Measurements from ENCODE around the gene COMMD7.

The COMMD7 gene

GRCh38 chr20:32764005-32764960 lies 21.0 kb upstream of the COMMD7 start:
- Histone ChIP-seq H3K36me3 (ENCODE audit: control insufficient read depth, insufficient read depth, low read length) (peaks cover 11% of the 10 kb centered on the region), H3K9me3 (ENCODE audit: control insufficient read depth, low read length) (no peaks in the 10 kb centered on the region), H3K27ac (ENCODE audit: low read depth, low read length, severe bottlenecking) (peak overlapping the region; percentile 59), H3K4me3 (ENCODE audit: extremely low read depth, insufficient read depth, low read length, poor library complexity, severe bottlenecking) (peak overlapping the region; percentile 79), H3K4me1 (ENCODE audit: control insufficient read depth, insufficient read depth, low read length, poor library complexity, severe bottlenecking) (peaks cover 21% of the 10 kb centered on the region)
- WGBS, 2 experiments (ENCODE audit: insufficient coverage in 2 of 2): 0% methylated on average over 3 to 9 of the region's 17 CpGs

GRCh38 chr20:32763202-32764004 lies 20.1 kb upstream of the COMMD7 start:
- H3K9me3 ChIP-seq (ENCODE audit: control insufficient read depth, low read length): no peaks in the 10 kb centered on the region
- H3K36me3 ChIP-seq (ENCODE audit: control insufficient read depth, insufficient read depth, low read length): peaks cover 11% of the 10 kb centered on the region
- H3K4me1 ChIP-seq (ENCODE audit: control insufficient read depth, insufficient read depth, low read length, poor library complexity, severe bottlenecking): peaks cover 21% of the 10 kb centered on the region
- peak overlapping the region; percentile 79 for H3K4me3 ChIP-seq (ENCODE audit: extremely low read depth, insufficient read depth, low read length, poor library complexity, severe bottlenecking)
- 1% methylated on average over 23 to 24 of the region's 40 CpGs for WGBS, 2 experiments (ENCODE audit: insufficient coverage in 2 of 2)
- no peak overlapping the region for H3K27ac ChIP-seq (ENCODE audit: low read depth, low read length, severe bottlenecking)

GRCh38 chr20:32762754-32763201 lies 19.5 kb upstream of the COMMD7 start:
- peaks cover 10% of the 10 kb centered on the region for H3K36me3 ChIP-seq (ENCODE audit: control insufficient read depth, insufficient read depth, low read length)
- H3K4me3 ChIP-seq (ENCODE audit: extremely low read depth, insufficient read depth, low read length, poor library complexity, severe bottlenecking): peak overlapping the region; percentile 79
- no peaks in the 10 kb centered on the region for H3K9me3 ChIP-seq (ENCODE audit: control insufficient read depth, low read length)
- peaks cover 21% of the 10 kb centered on the region for H3K4me1 ChIP-seq (ENCODE audit: control insufficient read depth, insufficient read depth, low read length, poor library complexity, severe bottlenecking)
- 0 to 1% methylated on average over 23 to 28 of the region's 30 CpGs for WGBS, 2 experiments (ENCODE audit: insufficient coverage in 2 of 2)
- H3K27ac ChIP-seq (ENCODE audit: low read depth, low read length, severe bottlenecking): no peak overlapping the region

- Histone ChIP-seq H3K36me3 (ENCODE audit: control insufficient read depth, insufficient read depth, low read length) (peaks cover 3% of the 10 kb centered on the region), H3K9me3 (ENCODE audit: control insufficient read depth, low read length) (no peaks in the 10 kb centered on the region), H3K27ac (ENCODE audit: low read depth, low read length, severe bottlenecking) (peak within 1 kb of the TSS; percentile 66), H3K4me3 (ENCODE audit: extremely low read depth, insufficient read depth, low read length, poor library complexity, severe bottlenecking) (peak within 1 kb of the TSS; percentile 79), H3K4me1 (ENCODE audit: control insufficient read depth, insufficient read depth, low read length, poor library complexity, severe bottlenecking) (peaks cover 21% of the 10 kb centered on the region)
- 0 to 1% methylated on average over 52 to 67 of the region's 92 CpGs for WGBS, 2 experiments (ENCODE audit: insufficient coverage in 2 of 2)
Measured at GRCh38 chr20:32761831-32762753, 18.8 kb upstream of the COMMD7 start, which contains the start of gene DNMT3B. Gene DNMT3B (plus strand): TSS chr20:32762385. CDS start chr20:32780324, 17,939 bp downstream.

GRCh38 chr20:32761417-32761830 lies 18.2 kb upstream of the COMMD7 start:
- no peaks in the 10 kb centered on the region for H3K36me3 ChIP-seq (ENCODE audit: control insufficient read depth, insufficient read depth, low read length)
- H3K4me3 ChIP-seq (ENCODE audit: extremely low read depth, insufficient read depth, low read length, poor library complexity, severe bottlenecking): no peak overlapping the region
- 54 to 59% methylated on average over 3 to 4 of the region's 6 CpGs for WGBS, 2 experiments (ENCODE audit: insufficient coverage in 2 of 2)
- peak overlapping the region; percentile 66 for H3K27ac ChIP-seq (ENCODE audit: low read depth, low read length, severe bottlenecking)
- no peaks in the 10 kb centered on the region for H3K9me3 ChIP-seq (ENCODE audit: control insufficient read depth, low read length)
- H3K4me1 ChIP-seq (ENCODE audit: control insufficient read depth, insufficient read depth, low read length, poor library complexity, severe bottlenecking): peaks cover 21% of the 10 kb centered on the region

DNA sequence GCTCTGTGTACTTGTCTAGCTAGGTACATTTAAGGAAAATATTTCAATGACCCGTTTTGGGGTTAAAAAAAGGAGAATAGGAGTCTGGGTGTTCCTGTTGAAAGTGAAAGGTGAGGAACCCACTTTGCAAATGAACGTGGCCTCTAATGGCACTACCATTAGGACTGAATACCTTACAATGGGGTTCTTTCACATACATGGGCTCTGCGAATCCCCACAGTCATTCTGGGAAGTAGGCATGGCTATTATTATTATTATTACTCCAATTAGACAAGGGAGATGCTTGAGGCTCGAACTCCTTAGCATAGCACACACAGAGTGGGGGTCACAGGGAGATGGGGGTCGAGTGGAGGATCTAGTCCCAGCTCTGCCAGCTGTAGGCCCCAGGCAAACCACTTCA lies 12.9 kb upstream of the COMMD7 start:
- Histone ChIP-seq H3K4me1 (ENCODE audit: control insufficient read depth, insufficient read depth, low read length, poor library complexity, severe bottlenecking) (peaks cover 8% of the 10 kb centered on the region), H3K4me3 (ENCODE audit: extremely low read depth, insufficient read depth, low read length, poor library complexity, severe bottlenecking) (no peak overlapping the region), H3K27ac (ENCODE audit: low read depth, low read length, severe bottlenecking) (no peak overlapping the region), H3K36me3 (ENCODE audit: control insufficient read depth, insufficient read depth, low read length) (no peaks in the 10 kb centered on the region), H3K9me3 (ENCODE audit: control insufficient read depth, low read length) (no peaks in the 10 kb centered on the region)
- 43 to 79% methylated on average over 1 to 2 of the region's 5 CpGs for WGBS, 2 experiments (ENCODE audit: insufficient coverage in 2 of 2)

DNA sequence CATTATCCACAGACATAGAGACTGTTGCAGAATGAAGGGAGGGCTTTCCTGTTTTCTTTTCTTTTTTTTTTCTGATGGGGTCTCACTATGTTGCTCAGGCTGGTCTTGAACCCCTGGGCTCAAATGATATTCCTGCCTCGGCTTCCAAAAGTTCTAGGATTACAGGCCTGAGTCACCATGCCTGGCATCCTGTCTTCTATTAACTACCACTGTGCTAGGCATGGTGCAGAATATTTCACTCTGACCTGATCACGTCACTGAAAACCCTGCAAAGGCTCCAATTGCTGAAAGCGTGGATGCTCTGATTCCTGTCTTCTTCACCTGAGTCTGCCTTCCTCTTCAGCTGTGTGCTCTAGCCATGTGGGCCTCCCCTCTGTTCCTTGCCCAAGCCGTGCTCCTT lies 10.5 kb upstream of the COMMD7 start:
- no peak overlapping the region for H3K27ac ChIP-seq (ENCODE audit: low read depth, low read length, severe bottlenecking)
- H3K4me3 ChIP-seq (ENCODE audit: extremely low read depth, insufficient read depth, low read length, poor library complexity, severe bottlenecking): no peak overlapping the region
- H3K36me3 ChIP-seq (ENCODE audit: control insufficient read depth, insufficient read depth, low read length): no peaks in the 10 kb centered on the region
- 86 to 96% methylated on average over 4 of the region's 4 CpGs for WGBS, 2 experiments (ENCODE audit: insufficient coverage in 2 of 2)
- H3K9me3 ChIP-seq (ENCODE audit: control insufficient read depth, low read length): no peaks in the 10 kb centered on the region
- peaks cover 19% of the 10 kb centered on the region for H3K4me1 ChIP-seq (ENCODE audit: control insufficient read depth, insufficient read depth, low read length, poor library complexity, severe bottlenecking)

- 57 to 68% methylated on average over 6 of the region's 10 CpGs for WGBS, 2 experiments (ENCODE audit: insufficient coverage in 2 of 2)
- no peaks in the 10 kb centered on the region for H3K36me3 ChIP-seq (ENCODE audit: control insufficient read depth, insufficient read depth, low read length)
- H3K9me3 ChIP-seq (ENCODE audit: control insufficient read depth, low read length): no peaks in the 10 kb centered on the region
- H3K4me1 ChIP-seq (ENCODE audit: control insufficient read depth, insufficient read depth, low read length, poor library complexity, severe bottlenecking): peaks cover 19% of the 10 kb centered on the region
- no peak overlapping the region for H3K4me3 ChIP-seq (ENCODE audit: extremely low read depth, insufficient read depth, low read length, poor library complexity, severe bottlenecking)
- H3K27ac ChIP-seq (ENCODE audit: low read depth, low read length, severe bottlenecking): peak overlapping the region; percentile 59
Measured at GRCh38 chr20:32752458-32753250, 9.4 kb upstream of the COMMD7 start.

DNA sequence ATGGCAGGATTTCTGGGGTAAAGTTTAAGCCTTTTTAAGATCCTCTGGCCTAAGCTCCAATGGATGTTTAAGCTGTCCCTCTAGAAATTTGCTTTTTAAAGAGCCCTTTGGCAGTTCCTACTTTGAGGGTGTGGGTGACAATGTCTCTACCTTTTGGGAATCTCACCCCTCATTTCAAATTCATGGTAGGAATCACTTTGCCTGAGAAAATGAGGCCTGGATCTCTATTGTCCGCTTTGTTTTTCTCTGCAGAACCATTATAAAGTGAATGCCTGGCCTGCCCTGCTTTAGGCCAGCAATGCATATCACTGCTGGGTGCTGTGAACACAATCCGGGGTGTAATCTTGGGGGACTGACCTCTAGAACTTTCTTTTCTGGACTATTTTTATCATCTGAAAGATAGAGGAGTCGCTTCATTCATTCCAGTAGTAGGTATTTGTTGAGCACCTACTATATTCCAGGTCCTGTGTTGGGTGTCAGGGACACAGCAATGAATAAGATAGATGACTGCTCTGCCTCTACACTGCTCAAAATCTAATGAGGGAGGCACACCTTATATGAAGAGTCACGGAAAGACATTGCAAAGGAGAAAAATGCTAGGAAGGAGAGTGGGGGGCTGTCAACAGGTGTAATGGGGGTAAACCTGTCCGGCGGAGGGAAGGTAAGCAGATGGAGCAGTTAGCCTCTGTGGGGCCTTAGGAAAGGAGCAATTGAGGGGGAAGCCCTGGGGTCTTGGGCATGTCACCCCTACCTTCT lies 8.6 kb upstream of the COMMD7 start:
- 70 to 75% methylated on average over 3 to 4 of the region's 6 CpGs for WGBS, 2 experiments (ENCODE audit: insufficient coverage in 2 of 2)
- Histone ChIP-seq H3K4me3 (ENCODE audit: extremely low read depth, insufficient read depth, low read length, poor library complexity, severe bottlenecking) (no peak overlapping the region), H3K4me1 (ENCODE audit: control insufficient read depth, insufficient read depth, low read length, poor library complexity, severe bottlenecking) (peaks cover 19% of the 10 kb centered on the region), H3K9me3 (ENCODE audit: control insufficient read depth, low read length) (no peaks in the 10 kb centered on the region), H3K36me3 (ENCODE audit: control insufficient read depth, insufficient read depth, low read length) (no peaks in the 10 kb centered on the region), H3K27ac (ENCODE audit: low read depth, low read length, severe bottlenecking) (peak overlapping the region; percentile 59)

All from mesodermal cell (in vitro differentiated cells).